ENCODE measurements around the gene ALLC. TPM values are rescaled to one million over a fixed set of nuclear protein-coding genes. Genes with fewer than 3 reads are reported as not detected.

The ALLC gene
- total and polyA plus RNA-seq, 7 donors = not detected

GRCh38 chr2:3737128-3737527 is 79.1 kb downstream of the ALLC start:
- 77 to 84% methylated on average over 9 of the region's 9 CpGs for WGBS, 2 donors
- intact Hi-C loops (cut with DNase I) = no loop called here
- no peaks in the 10 kb centered on the region for H3K27me3 ChIP-seq
- H3K36me3 ChIP-seq = no peaks in the 10 kb centered on the region
- H3K27ac ChIP-seq = no peak overlapping the region
- no peak for DNase-seq
- H3K4me1 ChIP-seq = no peaks in the 10 kb centered on the region
- H3K4me3 ChIP-seq = no peak overlapping the region
- no peak for TF ChIP-seq POLR2AphosphoS5 (IDR thresholded peaks at IDR 0.05)
- TF ChIP-seq POLR2A (IDR thresholded peaks at IDR 0.05) = no peak
- no peak for TF ChIP-seq CTCF (IDR thresholded peaks at IDR 0.05)
- no peak for TF ChIP-seq EP300 (IDR thresholded peaks at IDR 0.05)
- no peaks in the 10 kb centered on the region for H3K9me3 ChIP-seq

- TF ChIP-seq CTCF (IDR thresholded peaks at IDR 0.05) = no peak
- intact Hi-C loops (cut with DNase I) = no loop called here
- Histone ChIP-seq H3K27ac (no peak overlapping the region), H3K9me3 (no peaks in the 10 kb centered on the region), H3K27me3 (no peaks in the 10 kb centered on the region), H3K4me1 (no peaks in the 10 kb centered on the region), H3K4me3 (no peak overlapping the region), H3K36me3 (no peaks in the 10 kb centered on the region)
- 32 to 43% methylated on average over 3 of the region's 3 CpGs for WGBS, 2 donors
- no peak for DNase-seq
These were observed 80.5 kb downstream of the ALLC start for GRCh38 chr2:3738454-3738853.

- no peaks in the 10 kb centered on the region for H3K27me3 ChIP-seq
- intact Hi-C loops (cut with DNase I) = no loop called here
- H3K4me3 ChIP-seq = no peak overlapping the region
- no peaks in the 10 kb centered on the region for H3K4me1 ChIP-seq
- no peak for DNase-seq
- TF ChIP-seq POLR2A (IDR thresholded peaks at IDR 0.05) (no peak), CTCF (IDR thresholded peaks at IDR 0.05) (no peak), EP300 (IDR thresholded peaks at IDR 0.05) (no peak), POLR2AphosphoS5 (IDR thresholded peaks at IDR 0.05) (no peak)
- 89 to 94% methylated on average over 19 of the region's 19 CpGs for WGBS, 2 donors
- H3K9me3 ChIP-seq = no peaks in the 10 kb centered on the region
- H3K27ac ChIP-seq = no peak overlapping the region
- no peaks in the 10 kb centered on the region for H3K36me3 ChIP-seq
These were observed 81.3 kb downstream of the ALLC start for GRCh38 chr2:3739313-3739712.

- TF ChIP-seq POLR2A (IDR thresholded peaks at IDR 0.05) = no peak
- TF ChIP-seq POLR2AphosphoS5 (IDR thresholded peaks at IDR 0.05) = no peak
- no peak for TF ChIP-seq EP300 (IDR thresholded peaks at IDR 0.05)
- no peak for TF ChIP-seq CTCF (IDR thresholded peaks at IDR 0.05)
- Histone ChIP-seq H3K9me3 (no peaks in the 10 kb centered on the region), H3K4me1 (no peaks in the 10 kb centered on the region), H3K4me3 (no peak overlapping the region), H3K27me3 (no peaks in the 10 kb centered on the region), H3K36me3 (no peaks in the 10 kb centered on the region), H3K27ac (no peak overlapping the region)
- no peak for DNase-seq
- WGBS, 2 donors = 53 to 70% methylated on average over 8 of the region's 8 CpGs
- intact Hi-C loops (cut with DNase I) = no loop called here
These were observed 83.4 kb downstream of the ALLC start for GRCh38 chr2:3741396-3741795.

GRCh38 chr2:3741867-3742602 is 84.0 kb downstream of the ALLC start:
- Histone ChIP-seq H3K27me3 (no peaks in the 10 kb centered on the region), H3K9me3 (no peaks in the 10 kb centered on the region), H3K27ac (no peak overlapping the region), H3K4me3 (no peak overlapping the region), H3K4me1 (no peaks in the 10 kb centered on the region), H3K36me3 (no peaks in the 10 kb centered on the region)
- TF ChIP-seq EP300 (IDR thresholded peaks at IDR 0.05) = no peak
- DNase-seq = no peak
- intact Hi-C loops (cut with DNase I) = no loop called here
- WGBS, 2 donors = 90 to 92% methylated on average over 13 of the region's 13 CpGs
